Mononuclear cell (primary cell): ENCODE measurements around the gene RGPD4. TPM values are rescaled to one million over a fixed set of nuclear protein-coding genes. Genes with fewer than 3 reads are reported as not detected.
"Not testable (repeated sequence)": the region's sequence is repeated elsewhere in the genome, so short reads cannot be mapped to it uniquely, and the experiment has no call there.

Experiments
- H3K27me3 ChIP-seq: 2 replicates; pipeline ENCODE4 v1.6.0; 2011; ENCODE audit warnings: low read length, control low read depth; ENCODE audit not compliant: insufficient read depth
- H3K4me1 ChIP-seq: 2 replicates; pipeline ENCODE4 v1.5.1; 2011; ENCODE audit warnings: mild to moderate bottlenecking, low read length, control low read depth; ENCODE audit not compliant: insufficient read depth
- H3K4me3 ChIP-seq: 2 replicates; pipeline ENCODE4 v1.5.1; 2011; ENCODE audit warnings: mild to moderate bottlenecking, low read length, moderate library complexity
- H3K9me3 ChIP-seq: 2 replicates; pipeline ENCODE4 v1.5.1; 2011; ENCODE audit warnings: low read depth, mild to moderate bottlenecking, control low read depth, low read length
- total RNA-seq: library from RNA; depleted of rRNA; stranded (reverse); fragments of >200 nt; gene quantifications from one replicate; pipeline ENCODE4 v1.2.3, GENCODE V29; 2012

Gene RGPD4
- 0.10 TPM for total RNA-seq

- not testable (repeated sequence) for H3K9me3 ChIP-seq, H3K4me1 ChIP-seq, H3K4me3 ChIP-seq, H3K27me3 ChIP-seq
Measured at GRCh38 chr2:107826749-107827148, at the start of gene RGPD4. Gene RGPD4 (plus strand): TSS chr2:107826892. CDS start chr2:107827014, 122 bp downstream.

GRCh38 chr2:107777974-107778373, 48.7 kb upstream of the RGPD4 start:
- H3K4me1 ChIP-seq = no peaks in the 10 kb centered on the region
- no peaks in the 10 kb centered on the region for H3K27me3 ChIP-seq
- H3K9me3 ChIP-seq = no peaks in the 10 kb centered on the region
- no peak overlapping the region for H3K4me3 ChIP-seq

- H3K9me3 ChIP-seq = no peaks in the 10 kb centered on the region
- H3K4me3 ChIP-seq = no peak overlapping the region
- no peaks in the 10 kb centered on the region for H3K4me1 ChIP-seq
- no peaks in the 10 kb centered on the region for H3K27me3 ChIP-seq
Measured at GRCh38 chr2:107785756-107786155, 40.9 kb upstream of the RGPD4 start.

- H3K9me3 ChIP-seq = no peaks in the 10 kb centered on the region
- no peaks in the 10 kb centered on the region for H3K4me1 ChIP-seq
- no peaks in the 10 kb centered on the region for H3K27me3 ChIP-seq
- H3K4me3 ChIP-seq = no peak overlapping the region
Measured at GRCh38 chr2:107790837-107791236, 35.9 kb upstream of the RGPD4 start.

GRCh38 chr2:107801498-107801897, 25.2 kb upstream of the RGPD4 start:
- H3K4me3 ChIP-seq = no peak overlapping the region
- H3K27me3 ChIP-seq = no peaks in the 10 kb centered on the region
- H3K4me1 ChIP-seq = no peaks in the 10 kb centered on the region
- H3K9me3 ChIP-seq = no peaks in the 10 kb centered on the region

- H3K4me1 ChIP-seq = no peaks in the 10 kb centered on the region
- no peaks in the 10 kb centered on the region for H3K27me3 ChIP-seq
- H3K4me3 ChIP-seq = no peak overlapping the region
- no peaks in the 10 kb centered on the region for H3K9me3 ChIP-seq
Measured at GRCh38 chr2:107804608-107805498, 21.8 kb upstream of the RGPD4 start.

- H3K4me1 ChIP-seq = no peaks in the 10 kb centered on the region
- H3K27me3 ChIP-seq = no peaks in the 10 kb centered on the region
- H3K4me3 ChIP-seq = no peak overlapping the region
- H3K9me3 ChIP-seq = no peaks in the 10 kb centered on the region
Measured at GRCh38 chr2:107806901-107807300, 19.8 kb upstream of the RGPD4 start.

GRCh38 chr2:107807988-107808387, 18.7 kb upstream of the RGPD4 start:
- Histone ChIP-seq H3K4me3 (no peak overlapping the region), H3K9me3 (no peaks in the 10 kb centered on the region), H3K27me3 (no peaks in the 10 kb centered on the region)

GRCh38 chr2:107808959-107809358, 17.7 kb upstream of the RGPD4 start:
- Histone ChIP-seq H3K4me3 (no peak overlapping the region), H3K4me1 (no peaks in the 10 kb centered on the region), H3K27me3 (no peaks in the 10 kb centered on the region), H3K9me3 (no peaks in the 10 kb centered on the region)

More at GRCh38 chr2:107807988-107808387, 18.7 kb upstream of the RGPD4 start:
- no peaks in the 10 kb centered on the region for H3K4me1 ChIP-seq

GRCh38 chr2:107809835-107810234, 16.9 kb upstream of the RGPD4 start:
- no peaks in the 10 kb centered on the region for H3K9me3 ChIP-seq
- H3K4me3 ChIP-seq = no peak overlapping the region
- H3K27me3 ChIP-seq = no peaks in the 10 kb centered on the region
- no peaks in the 10 kb centered on the region for H3K4me1 ChIP-seq

GRCh38 chr2:107810734-107811133, 16.0 kb upstream of the RGPD4 start:
- Histone ChIP-seq H3K9me3 (no peaks in the 10 kb centered on the region), H3K27me3 (no peaks in the 10 kb centered on the region), H3K4me3 (no peak overlapping the region), H3K4me1 (no peaks in the 10 kb centered on the region)

GRCh38 chr2:107811411-107811810, 15.3 kb upstream of the RGPD4 start:
- Histone ChIP-seq H3K27me3 (no peaks in the 10 kb centered on the region), H3K4me1 (no peaks in the 10 kb centered on the region), H3K9me3 (no peaks in the 10 kb centered on the region), H3K4me3 (no peak overlapping the region)

- H3K4me1 ChIP-seq = no peaks in the 10 kb centered on the region
- no peaks in the 10 kb centered on the region for H3K27me3 ChIP-seq
- H3K9me3 ChIP-seq = no peaks in the 10 kb centered on the region
- H3K4me3 ChIP-seq = no peak overlapping the region
Measured at GRCh38 chr2:107812006-107812405, 14.7 kb upstream of the RGPD4 start.

- Histone ChIP-seq H3K4me1 (no peaks in the 10 kb centered on the region), H3K27me3 (no peaks in the 10 kb centered on the region), H3K9me3 (no peaks in the 10 kb centered on the region), H3K4me3 (no peak overlapping the region)
Measured at GRCh38 chr2:107817378-107817777, 9.3 kb upstream of the RGPD4 start.

GRCh38 chr2:107822302-107822701, 4.4 kb upstream of the RGPD4 start:
- Histone ChIP-seq H3K4me1 (no peaks in the 10 kb centered on the region), H3K27me3 (no peaks in the 10 kb centered on the region), H3K9me3 (no peaks in the 10 kb centered on the region), H3K4me3 (no peak overlapping the region)
